ENCODE results near the gene COA5.
"Not testable (repeated sequence)": the region's sequence is repeated elsewhere in the genome, so short reads cannot be mapped to it uniquely, and the experiment has no call there.

COA5 gene

GRCh38 chr2:98607104-98607503, 1.2 kb downstream of the COA5 start:
- no peak for DNase-seq (ENCODE audit: low read depth in 1 of 2, low spot score in 1 of 2)

GRCh38 chr2:98606431-98606830, 1.9 kb downstream of the COA5 start:
- no peak for DNase-seq (ENCODE audit: low read depth in 1 of 2, low spot score in 1 of 2)

- no peak for DNase-seq (ENCODE audit: low read depth in 1 of 2, low spot score in 1 of 2)
Measured at GRCh38 chr2:98605076-98605475, 3.2 kb downstream of the COA5 start.

- no peak for DNase-seq (ENCODE audit: low read depth in 1 of 2, low spot score in 1 of 2)
Measured at GRCh38 chr2:98604547-98604946, 3.8 kb downstream of the COA5 start.

- no peak for DNase-seq (ENCODE audit: low read depth in 1 of 2, low spot score in 1 of 2)
Measured at GRCh38 chr2:98601532-98602132, 6.7 kb downstream of the COA5 start.

- no peak for DNase-seq (ENCODE audit: low read depth in 1 of 2, low spot score in 1 of 2)
Measured at GRCh38 chr2:98598781-98599428, 9.4 kb downstream of the COA5 start.

- not testable (repeated sequence) for DNase-seq (ENCODE audit: low read depth in 1 of 2, low spot score in 1 of 2)
Measured at GRCh38 chr2:98594665-98595064, 13.6 kb downstream of the COA5 start.

GRCh38 chr2:98592565-98592964, 15.7 kb downstream of the COA5 start:
- no peak for DNase-seq (ENCODE audit: low read depth in 1 of 2, low spot score in 1 of 2)

GRCh38 chr2:98589489-98589888, 18.8 kb downstream of the COA5 start:
- no peak for DNase-seq (ENCODE audit: low read depth in 1 of 2, low spot score in 1 of 2)

GRCh38 chr2:98588880-98589431, 19.4 kb downstream of the COA5 start:
- DNase-seq (ENCODE audit: low read depth in 1 of 2, low spot score in 1 of 2), result no peak

GRCh38 chr2:98586551-98587140, 21.7 kb downstream of the COA5 start:
- no peak for DNase-seq (ENCODE audit: low read depth in 1 of 2, low spot score in 1 of 2)

- no peak for DNase-seq (ENCODE audit: low read depth in 1 of 2, low spot score in 1 of 2)
Measured at GRCh38 chr2:98585386-98585785, 22.9 kb downstream of the COA5 start.

- no peak for DNase-seq (ENCODE audit: low read depth in 1 of 2, low spot score in 1 of 2)
Measured at GRCh38 chr2:98583816-98584618, 24.3 kb downstream of the COA5 start.

- DNase-seq (ENCODE audit: low read depth in 1 of 2, low spot score in 1 of 2), result no peak
Measured at GRCh38 chr2:98583276-98583675, 25.0 kb downstream of the COA5 start.

GRCh38 chr2:98582523-98582922, 25.8 kb downstream of the COA5 start:
- no peak for DNase-seq (ENCODE audit: low read depth in 1 of 2, low spot score in 1 of 2)

GRCh38 chr2:98580656-98581284, 27.5 kb downstream of the COA5 start:
- no peak for DNase-seq (ENCODE audit: low read depth in 1 of 2, low spot score in 1 of 2)

- DNase-seq (ENCODE audit: low read depth in 1 of 2, low spot score in 1 of 2), result no peak
Measured at GRCh38 chr2:98579926-98580325, 28.4 kb downstream of the COA5 start.

GRCh38 chr2:98578231-98578630, 30.1 kb downstream of the COA5 start:
- DNase-seq (ENCODE audit: low read depth in 1 of 2, low spot score in 1 of 2), result no peak

- no peak for DNase-seq (ENCODE audit: low read depth in 1 of 2, low spot score in 1 of 2)
Measured at GRCh38 chr2:98577313-98577712, 31.0 kb downstream of the COA5 start.

GRCh38 chr2:98576666-98577312, 31.5 kb downstream of the COA5 start:
- no peak for DNase-seq (ENCODE audit: low read depth in 1 of 2, low spot score in 1 of 2)

GRCh38 chr2:98573426-98573825, 34.9 kb downstream of the COA5 start:
- DNase-seq (ENCODE audit: low read depth in 1 of 2, low spot score in 1 of 2), result no peak

Data from stimulated activated CD4-positive, alpha-beta T cell treated with anti-CD3 and anti-CD28 coated beads, Interleukin-15, amount 100 ng/mL, for 1 hour (primary cell).